Measurements from ENCODE around the gene WSCD1.

Gene WSCD1

DNA sequence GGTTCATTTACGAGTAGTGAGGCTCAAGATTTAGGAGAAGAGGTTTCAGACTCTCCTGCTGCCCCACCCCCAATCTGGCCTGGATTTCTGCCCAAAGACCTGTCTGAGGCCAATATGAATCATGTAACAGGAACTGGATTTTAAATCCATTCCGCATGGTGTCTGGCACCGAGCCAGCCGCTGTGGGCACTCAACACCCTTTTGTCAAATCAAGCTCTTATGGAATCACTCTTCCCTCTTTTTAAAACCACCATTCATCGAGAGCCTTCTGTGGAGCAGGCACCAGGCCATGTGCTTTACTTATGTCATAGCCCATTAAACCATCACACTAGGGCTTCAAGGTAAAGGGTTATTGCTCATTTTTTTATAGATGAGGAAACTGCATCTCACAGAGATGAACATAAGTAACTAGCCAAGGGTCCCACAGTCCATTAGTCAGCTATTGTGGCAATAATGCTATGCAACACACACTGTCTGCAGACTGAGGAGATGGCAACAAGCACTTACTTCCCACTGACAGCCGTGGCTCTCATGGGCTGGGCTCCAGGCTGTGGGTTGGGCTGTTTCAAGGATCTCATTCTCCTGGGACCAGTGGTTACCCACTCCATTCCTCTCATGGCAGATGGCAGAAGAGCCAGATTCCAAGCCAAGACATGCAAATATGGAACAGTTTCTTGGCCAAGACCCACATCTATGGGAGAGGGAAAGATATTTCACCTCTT lies 93.6 kb downstream of the WSCD1 start:
- DNase-seq: no peak

DNA sequence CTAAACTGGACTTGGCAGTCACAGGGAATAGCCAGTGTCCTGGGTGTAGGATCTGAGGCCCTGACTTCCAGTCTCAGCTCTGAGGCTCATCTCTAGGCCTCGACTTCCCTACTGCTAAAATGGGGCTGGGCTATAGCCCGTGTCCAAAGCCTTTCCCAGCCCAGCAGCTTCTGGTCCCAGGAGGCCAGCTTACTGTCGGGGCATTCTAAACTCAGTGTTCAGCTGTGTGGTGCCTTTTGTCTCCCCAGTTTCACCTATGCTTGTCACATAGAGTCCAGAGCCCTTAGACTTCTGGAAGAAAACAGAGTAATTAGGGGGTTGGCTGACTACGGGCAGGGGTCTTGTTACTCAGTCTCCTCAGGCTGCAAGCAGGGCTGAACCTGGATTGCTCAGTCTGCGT lies 94.8 kb downstream of the WSCD1 start:
- DNase-seq: no peak

- DNase-seq: no peak
Measured at GRCh38 chr17:6165806-6166205, 95.6 kb downstream of the WSCD1 start.

GRCh38 chr17:6166492-6167179 lies 96.5 kb downstream of the WSCD1 start:
- DNase-seq: no peak

- DNase-seq: no peak
Measured at GRCh38 chr17:6168296-6168695, 98.1 kb downstream of the WSCD1 start.

DNA sequence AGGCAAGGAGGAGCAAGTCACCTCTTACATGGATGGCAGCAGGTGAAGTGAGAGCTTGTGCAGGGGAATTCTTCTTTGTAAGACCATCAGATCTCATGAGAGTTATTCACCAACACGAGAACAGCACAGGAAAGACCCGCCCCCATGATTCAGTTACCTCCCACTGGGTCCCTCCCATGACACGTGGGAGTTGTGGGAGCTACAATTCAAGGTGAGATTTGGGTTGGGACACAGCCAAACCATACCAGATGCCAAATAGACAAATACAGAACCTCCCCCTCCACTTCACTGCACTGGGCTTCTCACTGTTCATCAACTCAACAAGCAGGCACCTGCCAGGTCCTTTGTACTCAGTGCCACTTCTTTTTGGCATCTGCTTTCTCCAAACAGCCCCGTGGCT lies 100.2 kb downstream of the WSCD1 start:
- DNase-seq: peak in 1 of 2 experiments; percentile 31

GRCh38 chr17:6172642-6173330 lies 102.6 kb downstream of the WSCD1 start:
- DNase-seq: no peak

DNA sequence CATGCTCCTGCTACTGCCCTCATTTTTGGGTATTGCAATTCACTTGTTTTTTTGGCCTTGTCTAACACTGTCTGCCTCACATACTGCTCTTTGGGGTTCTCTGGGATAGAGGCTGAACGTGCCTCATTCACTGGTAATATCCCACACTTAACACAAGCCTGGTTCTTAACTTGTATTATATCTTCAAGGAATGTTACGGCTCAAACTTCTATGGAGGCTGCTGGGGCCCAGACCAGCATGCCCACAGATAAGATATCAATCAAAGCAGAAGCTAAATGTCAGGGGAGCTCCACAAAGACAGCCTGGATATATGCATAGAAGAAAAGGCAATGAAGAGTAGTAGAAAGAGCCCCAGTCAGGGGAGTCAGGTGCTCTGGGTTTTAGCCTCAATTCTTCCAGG lies 103.5 kb downstream of the WSCD1 start:
- DNase-seq: no peak
